ENCODE measurements around the gene CTNNA1.

DNA sequence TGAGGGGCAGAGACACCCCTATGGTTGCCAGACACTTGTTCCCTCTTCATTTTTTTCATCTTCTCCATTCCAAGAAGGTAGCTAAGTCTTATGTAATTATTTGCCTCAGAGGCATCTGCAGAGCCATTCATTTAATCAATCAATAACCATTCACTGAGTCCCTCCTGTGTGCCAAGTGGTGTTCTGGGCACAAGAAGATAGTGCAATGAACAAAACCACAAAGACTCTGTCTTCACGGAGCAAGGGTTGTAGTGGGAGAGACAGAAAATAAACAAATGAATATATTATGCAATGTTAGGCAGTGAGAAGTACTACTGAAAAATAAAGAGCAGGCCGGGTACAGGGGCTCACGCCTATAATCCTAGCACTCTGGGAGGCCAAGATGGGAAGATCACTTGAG is 41.4 kb upstream of the CTNNA1 start:
- TF ChIP-seq, protein P1, sequence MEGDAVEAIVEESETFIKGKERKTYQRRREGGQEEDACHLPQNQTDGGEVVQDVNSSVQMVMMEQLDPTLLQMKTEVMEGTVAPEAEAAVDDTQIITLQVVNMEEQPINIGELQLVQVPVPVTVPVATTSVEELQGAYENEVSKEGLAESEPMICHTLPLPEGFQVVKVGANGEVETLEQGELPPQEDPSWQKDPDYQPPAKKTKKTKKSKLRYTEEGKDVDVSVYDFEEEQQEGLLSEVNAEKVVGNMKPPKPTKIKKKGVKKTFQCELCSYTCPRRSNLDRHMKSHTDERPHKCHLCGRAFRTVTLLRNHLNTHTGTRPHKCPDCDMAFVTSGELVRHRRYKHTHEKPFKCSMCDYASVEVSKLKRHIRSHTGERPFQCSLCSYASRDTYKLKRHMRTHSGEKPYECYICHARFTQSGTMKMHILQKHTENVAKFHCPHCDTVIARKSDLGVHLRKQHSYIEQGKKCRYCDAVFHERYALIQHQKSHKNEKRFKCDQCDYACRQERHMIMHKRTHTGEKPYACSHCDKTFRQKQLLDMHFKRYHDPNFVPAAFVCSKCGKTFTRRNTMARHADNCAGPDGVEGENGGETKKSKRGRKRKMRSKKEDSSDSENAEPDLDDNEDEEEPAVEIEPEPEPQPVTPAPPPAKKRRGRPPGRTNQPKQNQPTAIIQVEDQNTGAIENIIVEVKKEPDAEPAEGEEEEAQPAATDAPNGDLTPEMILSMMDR (conservative IDR thresholded peaks at IDR 0.05; ENCODE audit: low read length), result no peak
- TF ChIP-seq EZH2phosphoT487 (IDR thresholded peaks at IDR 0.05; ENCODE audit: borderline replicate concordance), result no peak
